ENCODE data around the gene TRIP13. TPM values are rescaled to one million over a fixed set of nuclear protein-coding genes. Genes with fewer than 3 reads are reported as not detected.

Gene TRIP13
- total and polyA plus RNA-seq, 9 of the 15 experiments (the other 6 are each of a cell fraction or from before 2014, with no cell fraction given): 24.1 to 116 (median 53.2) TPM

DNA sequence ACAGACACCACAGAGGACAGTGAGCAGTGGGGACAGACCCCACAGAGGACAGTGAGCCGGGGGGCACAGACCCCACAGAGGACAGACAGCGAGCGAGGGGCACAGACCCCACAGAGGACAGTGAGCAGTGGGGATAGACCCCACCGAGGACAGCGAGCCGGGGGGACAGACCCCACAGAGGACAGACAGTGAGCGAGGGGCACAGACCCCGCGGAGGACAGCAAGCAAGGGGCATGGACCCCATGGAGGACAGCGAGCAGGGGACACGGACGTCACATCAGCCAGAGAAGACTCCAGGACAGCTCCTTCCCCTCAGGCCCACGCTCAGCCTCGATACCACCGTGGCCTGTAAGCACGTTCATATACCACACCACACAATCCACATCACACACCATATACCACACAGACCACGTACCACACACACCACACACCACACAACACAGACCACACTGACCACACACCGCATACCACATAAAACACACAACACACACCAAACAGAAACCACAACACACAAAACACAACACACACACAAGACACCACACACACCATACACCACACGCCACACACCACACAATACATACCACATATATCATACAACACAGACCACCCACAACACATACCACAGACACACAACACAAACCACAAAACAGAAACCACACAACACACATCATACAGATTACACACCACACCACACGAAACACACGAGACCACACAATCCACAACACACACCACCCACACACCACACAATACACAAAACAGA is 36.7 kb upstream of the TRIP13 start (continued):
- TF ChIP-seq, protein P1, sequence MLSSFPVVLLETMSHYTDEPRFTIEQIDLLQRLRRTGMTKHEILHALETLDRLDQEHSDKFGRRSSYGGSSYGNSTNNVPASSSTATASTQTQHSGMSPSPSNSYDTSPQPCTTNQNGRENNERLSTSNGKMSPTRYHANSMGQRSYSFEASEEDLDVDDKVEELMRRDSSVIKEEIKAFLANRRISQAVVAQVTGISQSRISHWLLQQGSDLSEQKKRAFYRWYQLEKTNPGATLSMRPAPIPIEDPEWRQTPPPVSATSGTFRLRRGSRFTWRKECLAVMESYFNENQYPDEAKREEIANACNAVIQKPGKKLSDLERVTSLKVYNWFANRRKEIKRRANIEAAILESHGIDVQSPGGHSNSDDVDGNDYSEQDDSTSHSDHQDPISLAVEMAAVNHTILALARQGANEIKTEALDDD (IDR thresholded peaks at IDR 0.05): no peak
- TF ChIP-seq ZNF584 (CRISPR knock-in tag; IDR thresholded peaks at IDR 0.05; ENCODE audit: low read depth): no peak
- TF ChIP-seq ZNF41 (CRISPR knock-in tag; conservative IDR thresholded peaks at IDR 0.05): no peak
- no peak for TF ChIP-seq PHB (CRISPR knock-in tag; IDR thresholded peaks at IDR 0.05)
- TF ChIP-seq, protein P2, sequence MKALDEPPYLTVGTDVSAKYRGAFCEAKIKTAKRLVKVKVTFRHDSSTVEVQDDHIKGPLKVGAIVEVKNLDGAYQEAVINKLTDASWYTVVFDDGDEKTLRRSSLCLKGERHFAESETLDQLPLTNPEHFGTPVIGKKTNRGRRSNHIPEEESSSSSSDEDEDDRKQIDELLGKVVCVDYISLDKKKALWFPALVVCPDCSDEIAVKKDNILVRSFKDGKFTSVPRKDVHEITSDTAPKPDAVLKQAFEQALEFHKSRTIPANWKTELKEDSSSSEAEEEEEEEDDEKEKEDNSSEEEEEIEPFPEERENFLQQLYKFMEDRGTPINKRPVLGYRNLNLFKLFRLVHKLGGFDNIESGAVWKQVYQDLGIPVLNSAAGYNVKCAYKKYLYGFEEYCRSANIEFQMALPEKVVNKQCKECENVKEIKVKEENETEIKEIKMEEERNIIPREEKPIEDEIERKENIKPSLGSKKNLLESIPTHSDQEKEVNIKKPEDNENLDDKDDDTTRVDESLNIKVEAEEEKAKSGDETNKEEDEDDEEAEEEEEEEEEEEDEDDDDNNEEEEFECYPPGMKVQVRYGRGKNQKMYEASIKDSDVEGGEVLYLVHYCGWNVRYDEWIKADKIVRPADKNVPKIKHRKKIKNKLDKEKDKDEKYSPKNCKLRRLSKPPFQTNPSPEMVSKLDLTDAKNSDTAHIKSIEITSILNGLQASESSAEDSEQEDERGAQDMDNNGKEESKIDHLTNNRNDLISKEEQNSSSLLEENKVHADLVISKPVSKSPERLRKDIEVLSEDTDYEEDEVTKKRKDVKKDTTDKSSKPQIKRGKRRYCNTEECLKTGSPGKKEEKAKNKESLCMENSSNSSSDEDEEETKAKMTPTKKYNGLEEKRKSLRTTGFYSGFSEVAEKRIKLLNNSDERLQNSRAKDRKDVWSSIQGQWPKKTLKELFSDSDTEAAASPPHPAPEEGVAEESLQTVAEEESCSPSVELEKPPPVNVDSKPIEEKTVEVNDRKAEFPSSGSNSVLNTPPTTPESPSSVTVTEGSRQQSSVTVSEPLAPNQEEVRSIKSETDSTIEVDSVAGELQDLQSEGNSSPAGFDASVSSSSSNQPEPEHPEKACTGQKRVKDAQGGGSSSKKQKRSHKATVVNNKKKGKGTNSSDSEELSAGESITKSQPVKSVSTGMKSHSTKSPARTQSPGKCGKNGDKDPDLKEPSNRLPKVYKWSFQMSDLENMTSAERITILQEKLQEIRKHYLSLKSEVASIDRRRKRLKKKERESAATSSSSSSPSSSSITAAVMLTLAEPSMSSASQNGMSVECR (CRISPR knock-in tag; IDR thresholded peaks at IDR 0.05): 0 out of 2 replicates have a peak, but pooled peaks have one; percentile 39
- TF ChIP-seq YBX1 (IDR thresholded peaks at IDR 0.05): 0 out of 2 replicates have a peak, but pooled peaks have one; percentile 4
- TF ChIP-seq TSC22D4 (tag; IDR thresholded peaks at IDR 0.05): no peak
- no peak for TF ChIP-seq NR4A1 (CRISPR knock-in tag; IDR thresholded peaks at IDR 0.05)
- TF ChIP-seq NR4A1 (tag; IDR thresholded peaks at IDR 0.05): no peak
- TF ChIP-seq, protein P3, sequence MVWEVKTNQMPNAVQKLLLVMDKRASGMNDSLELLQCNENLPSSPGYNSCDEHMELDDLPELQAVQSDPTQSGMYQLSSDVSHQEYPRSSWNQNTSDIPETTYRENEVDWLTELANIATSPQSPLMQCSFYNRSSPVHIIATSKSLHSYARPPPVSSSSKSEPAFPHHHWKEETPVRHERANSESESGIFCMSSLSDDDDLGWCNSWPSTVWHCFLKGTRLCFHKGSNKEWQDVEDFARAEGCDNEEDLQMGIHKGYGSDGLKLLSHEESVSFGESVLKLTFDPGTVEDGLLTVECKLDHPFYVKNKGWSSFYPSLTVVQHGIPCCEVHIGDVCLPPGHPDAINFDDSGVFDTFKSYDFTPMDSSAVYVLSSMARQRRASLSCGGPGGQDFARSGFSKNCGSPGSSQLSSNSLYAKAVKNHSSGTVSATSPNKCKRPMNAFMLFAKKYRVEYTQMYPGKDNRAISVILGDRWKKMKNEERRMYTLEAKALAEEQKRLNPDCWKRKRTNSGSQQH (CRISPR knock-in tag; IDR thresholded peaks at IDR 0.05): 0 out of 2 replicates have a peak, but pooled peaks have one; percentile 35
- no peak for TF ChIP-seq RAD21 (CRISPR knock-in tag; conservative IDR thresholded peaks at IDR 0.05 in 1 of 2, IDR thresholded peaks at IDR 0.05 in 1 of 2)
- TF ChIP-seq KDM1A (IDR thresholded peaks at IDR 0.05): 0 out of 4 replicates have a peak, but pooled peaks of 1 of the 2 experiments have one; percentile 17
- no peak for TF ChIP-seq FOXA3 (CRISPR knock-in tag; conservative IDR thresholded peaks at IDR 0.05 in 1 of 2, IDR thresholded peaks at IDR 0.05 in 1 of 2)
- no peak for TF ChIP-seq TRIM28 (IDR thresholded peaks at IDR 0.05)
- TF ChIP-seq, protein P4, sequence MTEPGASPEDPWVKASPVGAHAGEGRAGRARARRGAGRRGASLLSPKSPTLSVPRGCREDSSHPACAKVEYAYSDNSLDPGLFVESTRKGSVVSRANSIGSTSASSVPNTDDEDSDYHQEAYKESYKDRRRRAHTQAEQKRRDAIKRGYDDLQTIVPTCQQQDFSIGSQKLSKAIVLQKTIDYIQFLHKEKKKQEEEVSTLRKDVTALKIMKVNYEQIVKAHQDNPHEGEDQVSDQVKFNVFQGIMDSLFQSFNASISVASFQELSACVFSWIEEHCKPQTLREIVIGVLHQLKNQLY (CRISPR knock-in tag; conservative IDR thresholded peaks at IDR 0.05): no peak
- no peak for TF ChIP-seq ZNF239 (CRISPR knock-in tag; IDR thresholded peaks at IDR 0.05)
- TF ChIP-seq SRSF3 (IDR thresholded peaks at IDR 0.05; ENCODE audit: insufficient read depth, low read length): no peak
- TF ChIP-seq, protein P5, sequence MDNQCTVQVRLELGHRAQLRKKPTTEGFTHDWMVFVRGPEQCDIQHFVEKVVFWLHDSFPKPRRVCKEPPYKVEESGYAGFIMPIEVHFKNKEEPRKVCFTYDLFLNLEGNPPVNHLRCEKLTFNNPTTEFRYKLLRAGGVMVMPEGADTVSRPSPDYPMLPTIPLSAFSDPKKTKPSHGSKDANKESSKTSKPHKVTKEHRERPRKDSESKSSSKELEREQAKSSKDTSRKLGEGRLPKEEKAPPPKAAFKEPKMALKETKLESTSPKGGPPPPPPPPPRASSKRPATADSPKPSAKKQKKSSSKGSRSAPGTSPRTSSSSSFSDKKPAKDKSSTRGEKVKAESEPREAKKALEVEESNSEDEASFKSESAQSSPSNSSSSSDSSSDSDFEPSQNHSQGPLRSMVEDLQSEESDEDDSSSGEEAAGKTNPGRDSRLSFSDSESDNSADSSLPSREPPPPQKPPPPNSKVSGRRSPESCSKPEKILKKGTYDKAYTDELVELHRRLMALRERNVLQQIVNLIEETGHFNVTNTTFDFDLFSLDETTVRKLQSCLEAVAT (IDR thresholded peaks at IDR 0.05): peak in 1 of 2 experiments; percentile 29; a peak in 1 of 4 replicates
- TF ChIP-seq ZNF184 (CRISPR knock-in tag; IDR thresholded peaks at IDR 0.05): no peak

Data from K562 (cell line).